HG02981 (cell line): ENCODE data around the gene BARX2.

Experiments used
- ATAC-seq: cut with Tn5 transposase; IDR thresholded peaks from one replicate; pipeline ENCODE4 v1.9.1; 2021; ENCODE audit warnings: mild to moderate bottlenecking, moderate library complexity; ENCODE audit not compliant: unreplicated experiment

The BARX2 gene

DNA sequence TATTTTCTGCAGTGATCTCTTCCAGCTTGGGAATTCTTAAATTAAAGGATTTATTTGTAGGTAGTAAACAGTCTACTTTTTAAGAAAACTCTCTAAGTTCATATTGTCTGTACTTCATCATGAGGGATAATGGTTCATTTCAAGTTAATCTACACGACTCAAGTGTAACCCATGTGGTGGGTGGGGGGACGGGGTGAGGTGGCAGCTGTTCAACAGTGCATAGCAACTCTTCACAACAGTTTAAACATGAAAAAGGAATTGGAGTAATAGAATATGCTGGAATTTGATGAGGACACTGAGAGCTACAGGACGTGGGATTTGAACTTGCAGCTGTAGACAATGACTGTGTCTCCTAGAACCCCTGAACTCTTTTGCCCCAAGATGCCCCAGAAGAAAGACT is 20.8 kb downstream of the BARX2 start:
- no peak for ATAC-seq

DNA sequence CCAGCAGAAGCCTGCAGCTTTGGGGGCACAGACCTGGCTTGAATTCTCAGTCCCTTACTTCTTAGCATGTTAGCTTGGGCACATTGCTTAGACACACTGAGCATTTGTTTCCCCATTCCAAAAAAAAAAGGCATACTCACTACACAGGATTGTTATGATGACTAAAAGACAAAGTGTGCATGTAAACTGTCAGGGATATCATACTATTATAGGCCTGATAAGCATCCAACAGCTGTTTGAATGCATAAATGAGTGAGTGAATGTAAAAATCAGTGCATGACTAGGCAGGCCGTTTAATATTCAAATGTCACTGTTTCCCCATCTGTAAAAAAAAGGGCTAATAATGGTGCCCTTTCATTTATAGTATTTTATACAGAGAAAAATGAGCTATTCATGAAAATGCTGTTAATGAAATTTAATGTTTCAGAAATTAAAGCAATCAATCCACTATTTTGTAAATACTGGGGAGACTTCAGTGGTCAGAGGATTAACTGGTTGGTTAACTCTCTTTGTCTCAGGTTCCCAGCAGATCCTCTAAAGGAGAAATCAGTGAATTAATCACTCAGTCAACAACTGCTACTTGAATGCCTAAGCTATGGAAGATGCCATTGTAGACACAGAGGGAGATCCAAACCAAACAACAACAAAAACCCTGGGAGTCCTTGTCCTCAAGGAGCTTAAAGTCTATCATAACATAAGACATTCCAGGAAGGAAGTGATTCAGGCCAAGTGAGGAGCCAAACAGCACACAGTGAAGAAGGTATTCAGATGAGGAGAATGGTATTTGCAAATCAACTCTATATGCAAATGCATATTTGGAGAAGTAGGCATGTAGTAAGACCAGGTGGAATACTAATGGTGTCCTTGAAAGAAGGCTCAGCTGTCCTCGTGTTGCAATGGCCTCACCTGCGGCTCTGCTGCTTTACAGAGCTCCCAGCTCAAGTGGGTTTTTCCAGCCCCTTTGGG is 26.8 kb downstream of the BARX2 start:
- ATAC-seq = no peak

DNA sequence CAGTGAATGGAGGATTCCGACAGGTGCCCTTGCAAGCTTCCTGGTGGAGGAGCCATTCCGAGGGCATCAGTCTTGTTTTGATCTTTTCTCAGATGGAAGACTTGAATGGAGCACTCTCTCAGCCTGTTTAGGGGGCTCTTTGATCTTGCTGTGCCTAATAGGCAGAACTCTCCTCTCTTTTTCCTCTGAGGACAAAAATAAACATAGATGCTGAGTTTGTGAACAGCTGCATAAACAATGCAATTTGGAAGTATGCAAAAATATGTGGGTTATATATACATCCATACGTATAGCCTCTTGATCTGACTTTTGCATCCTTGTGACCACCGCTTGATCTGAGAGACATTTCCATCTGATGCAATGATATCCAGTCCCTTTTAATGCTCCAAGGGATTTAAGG is 29.1 kb downstream of the BARX2 start:
- ATAC-seq = no peak

DNA sequence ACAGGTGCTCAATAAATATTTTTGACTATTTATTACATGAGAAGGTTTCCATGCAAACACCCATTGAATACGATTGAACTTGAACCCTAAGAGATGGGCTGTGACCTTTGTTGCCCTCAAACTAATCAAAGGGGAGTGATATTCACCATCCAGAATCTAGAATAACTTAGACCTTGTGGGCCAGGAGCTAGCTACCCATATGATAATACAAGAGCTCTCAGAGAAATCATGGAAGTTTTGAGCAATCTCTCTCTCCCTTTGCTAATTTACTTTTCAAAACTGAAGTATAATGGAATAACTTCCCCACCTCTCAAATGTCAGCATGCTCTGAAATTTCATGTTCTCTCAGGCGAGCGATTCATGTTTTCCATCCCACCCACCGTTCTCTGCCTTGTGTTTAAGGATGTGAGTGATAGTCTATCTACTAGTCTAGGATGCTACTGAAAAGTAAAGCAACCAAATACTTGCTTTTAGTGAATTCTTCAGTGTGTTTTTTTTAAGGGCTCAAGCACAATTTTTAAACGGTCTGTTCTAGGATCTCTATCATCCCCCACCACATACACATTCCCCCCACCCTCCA is 33.3 kb downstream of the BARX2 start:
- ATAC-seq = no peak

DNA sequence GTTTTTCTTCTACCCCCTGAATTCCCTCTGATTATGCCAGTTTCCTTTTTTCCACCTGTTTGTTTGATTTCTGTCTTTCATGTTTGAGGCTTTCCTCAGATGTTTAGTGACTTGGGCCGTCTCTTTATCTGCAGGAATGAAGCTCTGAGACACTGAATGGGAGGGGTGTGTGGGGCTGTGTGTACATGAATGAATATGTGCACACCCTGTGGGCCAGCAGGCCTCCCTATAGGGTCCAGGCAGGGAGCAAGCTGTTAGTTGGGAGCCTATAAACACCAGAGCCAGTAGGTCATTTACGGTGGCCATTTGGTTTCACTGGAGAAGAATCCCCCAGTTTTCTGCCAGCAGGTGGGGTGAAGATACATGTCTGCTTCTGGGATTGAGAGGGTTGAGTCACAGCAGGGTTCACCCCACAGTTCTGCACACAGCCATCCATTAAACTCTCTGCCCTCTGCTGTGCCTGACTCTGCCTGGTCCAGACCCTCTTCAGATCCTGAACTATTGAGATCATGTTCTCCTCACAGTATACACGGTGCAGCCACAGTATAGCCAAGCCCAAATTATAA is 34.8 kb downstream of the BARX2 start:
- no peak for ATAC-seq

DNA sequence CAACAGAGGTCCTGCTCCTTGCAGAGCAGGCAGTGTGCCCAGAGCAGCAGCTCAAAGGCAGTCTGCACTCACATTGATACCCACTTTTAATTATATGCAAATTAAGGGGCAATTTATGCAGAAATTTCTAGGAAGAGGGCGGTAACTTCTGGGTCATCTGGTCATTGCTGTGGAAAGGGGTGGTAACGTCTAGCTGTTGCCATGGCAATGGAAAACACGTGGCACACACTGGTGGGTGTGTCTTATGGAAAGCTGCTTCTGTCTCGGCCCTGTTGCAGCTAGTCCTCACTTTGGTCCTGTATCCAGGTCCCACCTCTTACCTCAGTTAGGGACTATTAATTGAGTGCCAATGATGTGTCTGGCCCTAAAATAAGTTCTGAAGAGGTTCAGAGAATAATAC is 36.8 kb downstream of the BARX2 start:
- no peak for ATAC-seq

DNA sequence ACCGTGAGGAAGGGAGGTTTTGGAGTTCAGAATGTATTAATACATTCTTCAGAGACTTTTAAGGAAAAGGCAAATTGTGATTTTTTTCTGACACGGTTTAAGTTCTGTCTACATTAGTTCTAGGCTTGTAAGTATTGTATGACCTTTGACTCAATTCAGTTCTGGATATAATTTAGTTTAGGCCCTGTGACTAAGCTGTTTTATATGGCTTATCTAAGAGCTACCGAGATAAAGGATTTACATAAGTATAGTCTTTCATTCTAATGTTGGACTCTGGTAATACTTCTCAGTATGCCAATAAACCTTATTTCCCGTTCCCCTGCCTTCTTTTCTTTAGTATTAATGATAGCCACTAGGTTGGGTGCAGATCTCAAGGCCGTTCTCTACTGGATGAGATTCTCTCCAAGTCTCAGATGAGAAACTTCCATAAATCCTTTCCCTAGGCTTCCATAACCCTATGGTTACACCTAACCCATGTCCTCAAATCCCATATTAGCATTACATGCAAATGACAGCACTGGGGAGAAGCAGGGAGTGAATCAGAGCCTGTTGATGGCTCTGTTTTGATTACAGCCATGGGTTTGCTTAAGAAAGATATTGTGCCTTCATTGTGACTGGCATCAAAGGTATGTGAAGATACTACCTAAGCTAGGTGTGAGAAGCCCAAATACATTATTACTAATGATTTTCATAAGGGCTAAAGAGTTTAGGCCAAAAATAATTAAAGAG is 38.7 kb downstream of the BARX2 start:
- no peak for ATAC-seq

DNA sequence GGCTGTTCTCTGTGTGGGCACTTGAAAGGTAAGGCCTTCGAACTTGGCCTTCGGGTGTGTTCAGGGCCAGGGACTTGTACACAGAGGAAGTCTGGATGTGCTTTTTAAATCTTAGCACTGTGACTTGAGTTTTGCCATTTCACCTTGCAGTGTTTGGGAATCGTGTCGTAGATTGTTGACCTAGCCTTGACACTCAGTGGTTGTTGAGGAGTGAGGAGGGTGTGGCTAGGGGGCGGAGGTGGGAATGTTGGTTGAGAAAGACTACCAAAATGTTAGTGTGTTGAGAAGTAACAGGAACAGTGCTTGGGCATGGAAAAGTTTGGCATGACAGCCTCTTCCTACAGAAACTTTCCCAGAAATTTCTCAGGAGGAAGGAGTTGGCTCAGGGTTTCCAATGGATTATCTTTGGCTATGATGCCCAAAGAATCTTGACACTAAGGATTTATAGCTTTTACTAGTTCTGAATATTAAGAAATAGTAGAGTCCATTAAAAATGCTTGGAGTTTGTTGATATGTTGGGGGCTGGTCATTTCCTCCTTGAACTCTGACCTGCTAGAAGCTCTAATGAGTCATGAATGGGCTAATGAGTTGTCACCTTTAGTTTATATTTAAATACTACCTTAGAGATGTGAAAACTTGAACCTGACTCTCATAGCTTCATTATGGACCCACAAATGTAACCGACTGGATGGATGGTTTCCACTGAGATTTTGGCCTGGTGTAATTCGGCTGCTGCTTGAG is 40.6 kb downstream of the BARX2 start:
- no peak for ATAC-seq

DNA sequence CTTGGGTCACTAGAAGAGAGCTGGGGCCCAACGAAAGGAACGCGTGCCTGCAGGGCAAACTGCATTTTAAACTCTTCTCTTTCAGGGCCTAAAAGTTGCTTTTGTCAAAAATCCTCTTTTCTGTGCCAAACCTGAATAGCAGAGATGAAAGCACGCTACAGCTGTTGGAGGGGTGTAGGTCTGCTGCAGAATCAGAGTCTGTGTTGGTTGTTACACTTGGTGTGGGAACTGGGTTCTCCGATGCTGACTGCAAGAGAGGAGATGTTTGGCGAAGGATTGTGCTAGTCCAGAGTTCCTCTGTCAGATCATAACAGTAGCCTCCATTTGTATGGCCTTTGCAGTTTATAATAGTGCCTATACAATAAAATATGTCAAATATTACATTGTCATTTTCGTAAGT is 41.8 kb downstream of the BARX2 start:
- no peak for ATAC-seq

DNA sequence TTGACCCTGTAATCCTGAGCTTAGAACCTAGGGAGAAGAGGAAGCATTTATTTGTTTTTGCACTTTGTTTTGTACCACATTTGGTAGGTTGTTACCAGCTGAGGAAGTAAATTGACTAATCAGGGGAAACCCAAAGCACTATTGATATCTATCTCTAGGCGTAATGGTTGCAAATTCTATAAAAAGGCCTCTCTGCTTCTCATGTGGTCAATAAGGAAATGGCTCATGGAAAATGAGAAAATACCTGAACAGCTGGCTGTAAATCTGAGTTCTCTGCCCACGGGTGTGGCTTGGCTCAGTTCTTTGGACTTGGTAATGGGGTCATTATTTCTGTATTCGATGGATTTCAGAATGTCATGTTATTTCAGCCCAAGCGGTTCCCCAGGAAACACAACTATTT is 42.4 kb downstream of the BARX2 start:
- peak; percentile 50 for ATAC-seq

DNA sequence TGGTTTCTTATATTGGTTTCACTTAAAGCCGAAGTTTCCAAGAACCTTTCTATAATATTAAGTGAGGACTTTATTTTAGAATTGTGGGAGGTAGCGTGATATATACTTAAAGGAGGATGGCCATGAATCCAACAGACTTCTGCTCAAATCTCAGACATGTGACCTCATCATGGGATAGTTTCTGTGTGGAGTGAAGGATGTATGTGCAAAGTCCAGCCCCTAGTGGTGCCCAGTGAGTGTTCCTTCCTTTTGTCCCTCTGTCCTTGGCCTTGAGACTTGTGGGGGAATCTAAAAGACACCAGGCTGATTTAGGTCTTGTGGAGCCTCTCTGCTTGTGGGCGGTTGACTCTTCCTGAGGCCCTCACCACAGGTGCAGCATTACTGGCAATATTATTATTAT is 43.7 kb downstream of the BARX2 start:
- no peak for ATAC-seq

DNA sequence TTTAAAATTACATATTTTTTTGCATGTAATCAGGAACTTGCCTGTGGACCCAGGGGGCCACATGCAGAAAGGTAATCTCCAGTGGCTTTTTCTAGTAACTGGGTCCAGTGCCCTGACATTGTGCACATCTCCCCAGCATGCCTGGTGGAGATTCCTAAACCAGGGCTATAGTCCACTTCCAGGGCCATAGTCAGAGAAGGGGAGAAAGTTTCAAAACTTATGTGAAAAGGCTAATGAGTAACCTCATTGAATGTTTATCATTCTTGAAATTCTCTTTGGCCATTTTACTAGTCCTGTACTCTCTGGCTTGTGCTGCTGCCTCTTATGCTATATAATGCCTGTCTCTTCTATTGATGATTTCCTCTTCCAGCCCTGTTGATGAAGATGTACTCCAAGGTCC is 47.8 kb downstream of the BARX2 start:
- ATAC-seq = no peak

DNA sequence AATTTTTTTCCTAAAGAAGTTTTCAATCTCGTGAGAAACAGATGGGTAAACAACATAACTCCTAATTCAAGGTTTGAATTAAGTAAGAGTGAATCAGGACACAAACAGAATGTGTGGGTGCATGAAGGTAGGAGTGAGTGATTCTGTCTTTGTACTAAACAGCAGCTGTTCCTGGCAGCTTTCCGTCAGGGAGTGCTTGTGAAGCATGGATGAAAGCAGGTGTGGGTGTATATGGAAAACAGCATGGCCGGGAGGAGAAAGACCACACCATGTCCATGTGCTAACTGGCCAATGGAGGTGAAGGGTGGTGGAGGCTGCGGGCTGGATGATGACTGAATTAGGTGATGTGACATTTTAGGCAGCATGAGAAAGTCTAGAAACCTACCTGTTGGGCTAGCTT is 49.6 kb downstream of the BARX2 start:
- ATAC-seq = no peak

DNA sequence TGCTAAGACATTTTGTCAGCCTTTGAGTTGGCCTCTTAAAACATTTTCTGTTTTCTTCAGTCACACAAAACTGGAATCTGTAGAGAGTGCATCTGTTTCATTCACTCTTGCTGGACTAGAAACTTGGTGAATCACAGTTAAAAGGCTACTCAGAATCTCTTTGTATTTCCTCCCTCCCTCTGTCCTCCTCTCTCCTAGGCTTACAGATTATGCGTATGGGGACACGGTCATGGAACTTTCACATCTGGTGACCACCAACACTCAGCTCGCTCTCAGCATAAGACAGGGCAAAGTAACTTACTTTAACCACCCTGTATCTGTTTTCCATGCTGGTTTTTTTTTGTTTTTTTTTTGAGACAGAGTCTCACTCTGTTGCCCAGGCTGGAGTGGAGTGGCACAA is 50.4 kb downstream of the BARX2 start:
- no peak for ATAC-seq

DNA sequence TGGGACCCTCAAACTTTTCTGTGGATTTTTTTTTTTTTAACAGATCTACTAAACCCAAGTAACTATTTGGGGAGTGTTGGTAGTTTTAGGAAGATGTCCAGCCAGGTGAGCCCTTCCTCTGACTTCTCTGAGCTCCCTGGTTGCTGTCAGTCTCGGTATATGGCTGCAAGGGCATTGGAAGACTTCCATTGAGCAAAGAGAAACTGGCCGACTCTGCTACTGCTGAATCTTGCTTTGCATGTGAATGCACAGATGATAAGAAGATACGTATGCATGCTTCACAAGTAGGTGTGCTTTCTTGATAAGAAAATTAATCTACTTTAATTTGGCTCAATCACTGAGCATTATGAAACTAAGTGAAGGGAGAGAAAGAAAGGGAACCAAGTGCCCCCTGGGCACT is 51.1 kb downstream of the BARX2 start:
- no peak for ATAC-seq

DNA sequence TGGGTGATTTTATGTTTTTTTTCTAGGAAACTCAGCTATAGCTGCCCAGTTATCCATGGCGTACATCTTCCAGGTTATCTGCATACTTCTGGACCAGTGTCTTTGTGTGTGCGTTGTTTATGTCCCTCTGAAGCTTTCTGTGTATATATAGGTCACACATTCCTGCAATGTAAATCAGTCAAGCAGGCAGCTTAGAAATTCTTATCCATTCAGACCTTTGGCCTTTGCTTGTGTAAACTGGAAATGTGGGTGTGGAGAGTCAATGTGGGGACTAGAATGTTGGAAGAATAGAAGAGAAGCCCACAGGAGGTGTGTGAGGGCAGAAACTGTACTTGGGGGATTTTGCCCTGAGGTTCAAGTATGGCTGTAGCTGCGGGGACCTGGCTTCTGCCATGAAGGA is 51.7 kb downstream of the BARX2 start:
- ATAC-seq = no peak

DNA sequence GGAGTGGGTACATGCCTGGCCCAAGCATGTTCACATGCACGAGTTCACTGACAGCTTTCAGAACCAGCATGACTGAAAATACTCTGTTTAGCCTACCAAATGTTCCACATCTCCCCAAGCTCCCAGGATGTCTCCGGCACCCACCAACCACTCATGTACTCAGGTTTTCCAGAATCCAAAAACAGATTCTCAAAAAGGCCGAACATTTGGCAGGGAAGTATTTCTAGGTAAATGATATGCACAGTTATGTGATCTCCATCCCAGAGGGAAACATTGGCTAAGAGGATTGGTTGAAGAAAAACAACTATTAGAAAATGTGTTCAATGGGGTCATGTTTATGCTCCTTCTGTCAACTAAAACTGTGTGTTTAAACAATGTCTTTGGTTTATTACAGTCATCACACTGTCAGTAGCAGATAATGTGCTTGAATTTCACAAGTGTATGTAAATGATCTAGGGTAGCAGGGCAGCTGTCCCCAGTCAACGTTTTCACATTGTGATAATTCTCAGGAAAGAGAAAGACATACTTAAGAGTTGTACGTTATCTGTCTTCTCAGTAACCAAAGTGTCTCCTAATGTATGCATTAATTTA is 52.3 kb downstream of the BARX2 start:
- ATAC-seq = no peak

DNA sequence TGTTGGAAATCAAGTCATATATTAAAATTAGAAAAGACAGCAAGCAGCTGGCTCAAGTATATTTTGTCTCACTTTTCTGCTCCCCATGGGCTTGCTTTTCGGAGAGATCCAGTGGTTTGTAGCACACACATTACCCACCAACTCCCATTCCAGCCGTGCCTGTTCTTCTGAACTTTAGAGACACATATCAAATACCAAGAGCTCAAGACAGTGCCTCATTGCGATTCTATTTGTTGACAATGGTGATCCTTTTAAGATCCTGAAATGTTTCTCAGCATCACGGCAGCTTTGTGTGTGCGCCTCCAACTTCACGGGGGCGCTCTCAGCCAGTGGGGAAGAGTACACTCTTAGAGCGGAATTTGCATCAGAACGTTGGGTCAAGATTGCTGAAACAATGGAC is 52.9 kb downstream of the BARX2 start:
- no peak for ATAC-seq

DNA sequence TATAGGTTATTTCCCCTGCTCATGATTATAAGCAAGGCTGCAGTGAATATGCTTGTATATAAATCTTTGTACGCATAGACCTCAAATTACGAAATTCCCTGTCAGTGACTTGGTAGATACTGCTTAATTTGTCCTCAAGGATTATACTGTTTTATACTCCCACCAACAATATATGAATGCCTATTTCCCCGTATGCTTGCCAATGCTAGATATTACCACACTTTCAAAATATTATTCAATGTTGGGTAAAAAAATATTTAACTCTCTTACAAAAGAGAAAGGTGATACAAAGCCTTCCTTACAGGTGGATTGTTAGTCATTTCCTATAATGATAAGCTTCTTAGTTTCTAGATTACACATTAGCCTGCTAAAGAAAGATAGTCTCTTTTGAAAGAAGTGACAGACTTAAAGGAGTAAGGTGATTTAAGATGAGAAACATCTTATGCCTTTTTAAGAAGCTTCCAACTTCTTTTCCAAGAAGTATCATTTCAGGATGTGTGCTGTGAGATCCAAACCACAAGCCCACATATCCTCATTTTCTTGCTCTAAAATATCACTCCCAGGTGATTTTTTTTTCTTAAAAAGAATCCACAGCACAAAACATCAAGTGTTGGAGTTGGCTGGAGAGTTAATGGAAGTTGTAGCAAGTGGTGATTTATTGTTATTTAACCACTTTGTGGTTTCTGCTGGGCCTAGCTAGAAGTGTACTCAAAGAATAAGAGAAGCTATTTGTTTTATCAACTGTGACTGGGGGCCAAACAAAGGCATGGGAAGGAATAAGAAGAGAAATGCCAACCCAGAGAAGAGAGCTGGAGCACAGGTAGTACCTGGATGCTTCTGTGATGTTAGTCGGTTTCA is 59.2 kb downstream of the BARX2 start:
- ATAC-seq = no peak
